SK-N-SH (cell line): ENCODE data around the gene TACR2.

Experiments
- CTCF ChIP-seq: fragments of 200-600 bp; sonication (generic); IDR thresholded peaks from 2 replicates; pipeline ENCODE4 v1.6.1; 2017; ENCODE audit warnings: antibody characterized with exemption, mild to moderate bottlenecking, moderate library complexity
- EZH2phosphoT487 ChIP-seq: fragments of 200-600 bp; sonication (generic); IDR thresholded peaks from 2 replicates; pipeline ENCODE4 v1.6.1; 2017; ENCODE audit warnings: low read depth, mixed run types, mild to moderate bottlenecking, antibody characterized with exemption, moderate library complexity, borderline replicate concordance
- GATA2 ChIP-seq: sonication (generic); formaldehyde crosslinking; IDR thresholded peaks from 2 replicates; pipeline ENCODE4 v1.5.0; 2020; ENCODE audit warnings: mild to moderate bottlenecking, missing genetic modification reagents
- MAX ChIP-seq: IDR thresholded peaks from 2 replicates; pipeline ENCODE4 v1.4.0; 2012; ENCODE audit warnings: low read depth
- SIN3A ChIP-seq: IDR thresholded peaks from 2 replicates; pipeline ENCODE4 v1.6.1; 2012; ENCODE audit warnings: low read depth, mild to moderate bottlenecking, low read length, moderate library complexity, borderline replicate concordance
- TCF12 ChIP-seq: IDR thresholded peaks from 2 replicates; pipeline ENCODE4 v1.4.0; 2012
- TEAD4 ChIP-seq: IDR thresholded peaks from 2 replicates; pipeline ENCODE4 v1.4.0; 2012; ENCODE audit warnings: mild to moderate bottlenecking, borderline replicate concordance; ENCODE audit not compliant: insufficient read depth

- no peak for TF ChIP-seq CTCF
- no peak for TF ChIP-seq TEAD4
- TF ChIP-seq TCF12 = no peak
- no peak for TF ChIP-seq MAX
- TF ChIP-seq EZH2phosphoT487 = no peak
- TF ChIP-seq SIN3A = no peak
- no peak for TF ChIP-seq GATA2 (CRISPR knock-in tag)
Measured at GRCh38 chr10:69384320-69384719, 32.4 kb downstream of the TACR2 start.
